GM23338 (cell line): ENCODE results near the gene ST6GALNAC3. TPM values are rescaled to one million over a fixed set of nuclear protein-coding genes. Genes with fewer than 3 reads are reported as not detected.

Source experiments
- ATAC-seq: fragments of 200-7000 bp; cut with Tn5 transposase; 3 replicates; pipeline ENCODE4 v1.9.1; 2020
- DNase-seq: peaks from one replicate; pipeline ENCODE4 v3.0.0-alpha.2; 2015; ENCODE audit warnings: low spot score
- H2AFZ ChIP-seq: fragments of 200-600 bp; sonication (generic); 2 replicates; pipeline ENCODE4 v1.8.0; 2016; ENCODE audit warnings: antibody characterized with exemption, mild to moderate bottlenecking, moderate library complexity
- H3F3A ChIP-seq: fragments of 200-600 bp; sonication (generic); replicated peaks from 2 replicates; pipeline ENCODE4 v1.8.0; 2017; ENCODE audit warnings: antibody characterized with exemption, mixed run types, low read depth
- H3K27ac ChIP-seq: fragments of 200-600 bp; sonication (generic); 2 replicates; pipeline ENCODE4 v1.6.1; 2016; ENCODE audit warnings: low read depth
- H3K27me3 ChIP-seq: fragments of 200-600 bp; sonication (generic); 2 replicates; pipeline ENCODE4 v1.8.0; 2016; ENCODE audit warnings: mild to moderate bottlenecking, mixed run types, moderate library complexity; ENCODE audit not compliant: insufficient read depth
- H3K36me3 ChIP-seq: fragments of 200-600 bp; sonication (generic); 2 replicates; pipeline ENCODE4 v1.8.0; 2016; ENCODE audit warnings: mild to moderate bottlenecking; ENCODE audit not compliant: insufficient read depth
- H3K4me1 ChIP-seq: fragments of 200-600 bp; sonication (generic); 2 replicates; pipeline ENCODE4 v1.8.0; 2016; ENCODE audit warnings: mild to moderate bottlenecking, moderate library complexity; ENCODE audit not compliant: insufficient read depth
- H3K4me2 ChIP-seq: fragments of 200-600 bp; sonication (generic); 2 replicates; pipeline ENCODE4 v1.7.1; 2017; ENCODE audit warnings: mixed run types
- H3K4me3 ChIP-seq: fragments of 200-600 bp; sonication (generic); 2 replicates; pipeline ENCODE4 v1.6.1; 2016; ENCODE audit warnings: mixed run types
- H3K79me2 ChIP-seq: fragments of 200-600 bp; sonication (generic); replicated peaks from 2 replicates; pipeline ENCODE4 v1.8.0; 2017; ENCODE audit warnings: mild to moderate bottlenecking; ENCODE audit not compliant: insufficient read depth
- H3K9me2 ChIP-seq: fragments of 200-600 bp; sonication (generic); 2 replicates; pipeline ENCODE4 v1.8.0; 2017; ENCODE audit not compliant: insufficient read depth
- H4K20me1 ChIP-seq: fragments of 200-600 bp; sonication (generic); replicated peaks from 2 replicates; pipeline ENCODE4 v1.8.0; 2017; ENCODE audit warnings: mild to moderate bottlenecking; ENCODE audit not compliant: insufficient read depth
- H3K27ac Mint-ChIP-seq: 2 replicates; pipeline ENCODE4 v1.8.0; 2020; ENCODE audit warnings: inconsistent platforms, mild to moderate bottlenecking, moderate library complexity, mixed read lengths
- H3K27me3 Mint-ChIP-seq: 3 replicates; pipeline ENCODE4 v1.8.0; 2022; ENCODE audit warnings: low read depth, mild to moderate bottlenecking, moderate library complexity, mixed read lengths, inconsistent platforms; ENCODE audit not compliant: insufficient read depth, poor library complexity
- H3K36me3 Mint-ChIP-seq: 3 replicates; pipeline ENCODE4 v1.8.0; 2021; ENCODE audit warnings: low read depth, mild to moderate bottlenecking, inconsistent platforms, moderate library complexity, mixed read lengths
- H3K4me1 Mint-ChIP-seq: 3 replicates; pipeline ENCODE4 v1.8.0; 2020; ENCODE audit warnings: mild to moderate bottlenecking, inconsistent platforms, mixed read lengths
- H3K4me3 Mint-ChIP-seq: 3 replicates; pipeline ENCODE4 v1.8.0; 2021; ENCODE audit warnings: moderate library complexity, mild to moderate bottlenecking, inconsistent platforms, mixed read lengths
- H3K9me3 Mint-ChIP-seq: 3 replicates; pipeline ENCODE4 v1.8.0; 2020; ENCODE audit warnings: moderate library complexity, mild to moderate bottlenecking, inconsistent platforms, mixed read lengths
- CREB1 ChIP-seq: fragments of 250-450 bp; sonication (Bioruptor Pico); IDR thresholded peaks from 2 replicates; pipeline ENCODE4 v1.5.0; 2020; ENCODE audit warnings: low read depth, mild to moderate bottlenecking, moderate library complexity
- CTCF ChIP-seq, 2 experiments: fragments of 200-600 bp in 1 of 2; sonication (generic) in 1 of 2; conservative IDR thresholded peaks; 2 replicates each; pipeline versions ENCODE4 v1.5.1 to v1.6.1; 2016 to 2017; ENCODE audit warnings: antibody characterized with exemption in 2 of 2, low read depth in 2 of 2, mild to moderate bottlenecking in 2 of 2, moderate library complexity in 1 of 2
- ETS1 ChIP-seq: IDR thresholded peaks from 2 replicates; pipeline ENCODE4 v1.6.1; 2016; ENCODE audit warnings: antibody characterized with exemption
- EZH2 ChIP-seq: fragments of 200-600 bp; sonication (generic); IDR thresholded peaks from one replicate; pipeline ENCODE4 v1.8.0; 2017; ENCODE audit warnings: antibody characterized with exemption, mild to moderate bottlenecking, low read depth; ENCODE audit not compliant: unreplicated experiment
- EZH2phosphoT487 ChIP-seq: fragments of 200-600 bp; sonication (generic); IDR thresholded peaks from one replicate; pipeline ENCODE4 v1.8.1; 2018; ENCODE audit warnings: antibody characterized with exemption; ENCODE audit not compliant: unreplicated experiment
- JUNB ChIP-seq: IDR thresholded peaks from one replicate; pipeline ENCODE4 v1.6.1; 2016; ENCODE audit warnings: antibody characterized with exemption; ENCODE audit not compliant: unreplicated experiment
- NANOG ChIP-seq: IDR thresholded peaks from 2 replicates; pipeline ENCODE4 v1.6.1; 2016; ENCODE audit warnings: antibody characterized with exemption, borderline replicate concordance
- POLR2AphosphoS5 ChIP-seq: IDR thresholded peaks from 2 replicates; pipeline ENCODE4 v1.6.1; 2016; ENCODE audit warnings: antibody characterized with exemption, low read depth
- REST ChIP-seq: IDR thresholded peaks from one replicate; pipeline ENCODE4 v1.6.1; 2018; ENCODE audit warnings: antibody characterized with exemption; ENCODE audit not compliant: unreplicated experiment
- STAT1 ChIP-seq: IDR thresholded peaks from one replicate; pipeline ENCODE4 v1.6.1; 2016; ENCODE audit warnings: antibody characterized with exemption; ENCODE audit not compliant: unreplicated experiment
- ZNF114 ChIP-seq: fragments of 250-450 bp; sonication (Bioruptor Pico); IDR thresholded peaks from 2 replicates; pipeline ENCODE4 v1.5.0; 2020; ENCODE audit warnings: mild to moderate bottlenecking, moderate library complexity
- ZNF331 ChIP-seq: fragments of 250-450 bp; sonication (Bioruptor Pico); IDR thresholded peaks from 2 replicates; pipeline ENCODE4 v1.5.0; 2020; ENCODE audit warnings: low read depth, mild to moderate bottlenecking, moderate library complexity
- ZNF462 ChIP-seq: fragments of 250-450 bp; sonication (Bioruptor Pico); IDR thresholded peaks from 2 replicates; pipeline ENCODE4 v1.5.0; 2020; ENCODE audit warnings: mild to moderate bottlenecking, moderate library complexity
- polyA plus RNA-seq: library from polyadenylated mRNA; unstranded; fragments of >200 nt; fragmentation: Nextera tagmentation; extraction: Ambion mirVana; gene quantifications from 2 replicates; pipeline ENCODE4 v1.2.1, GENCODE V29; 2016
- total RNA-seq: library from RNA; depleted of rRNA; stranded (reverse); fragments of >200 nt; shearing (Covaris generic); gene quantifications from 2 replicates; pipeline ENCODE4 v1.2.3, GENCODE V29; 2014

Gene ST6GALNAC3
- total and polyA plus RNA-seq, 2 experiments from 2014 or later, result 4.7 to 11.6 TPM

- H3K4me1 ChIP-seq, result no peaks in the 10 kb centered on the region
- no peak overlapping the region for H3K27ac ChIP-seq
- H3K36me3 Mint-ChIP-seq, result peaks cover 18% of the 10 kb centered on the region
- no peak for DNase-seq
- peaks cover 19% of the 10 kb centered on the region for H3K79me2 ChIP-seq
- TF ChIP-seq EZH2 (no peak), CTCF (conservative IDR thresholded peaks at IDR 0.05; ENCODE audit: low read depth in 2 of 2) (no peak), EZH2phosphoT487 (no peak), NANOG (no peak), JUNB (no peak), ZNF462 (CRISPR knock-in tag) (no peak), STAT1 (no peak), ETS1 (no peak), ZNF114 (CRISPR knock-in tag) (no peak), REST (no peak), ZNF331 (no peak), CREB1 (no peak), POLR2AphosphoS5 (no peak)
- no peak for ATAC-seq
- H3F3A ChIP-seq, result no peaks in the 10 kb centered on the region
- no peak overlapping the region for H2AFZ ChIP-seq
- no peaks in the 10 kb centered on the region for H3K9me2 ChIP-seq
- no peaks in the 10 kb centered on the region for H3K4me1 Mint-ChIP-seq
- H3K27me3 ChIP-seq, result no peaks in the 10 kb centered on the region
- H3K4me3 ChIP-seq, result no peak overlapping the region
- H3K9me3 Mint-ChIP-seq, result peaks cover 15% of the 10 kb centered on the region
- H4K20me1 ChIP-seq, result peaks cover 3% of the 10 kb centered on the region; the same call in 1 of the 2 replicates
- H3K27me3 Mint-ChIP-seq, result no peaks in the 10 kb centered on the region
- H3K4me3 Mint-ChIP-seq, result no peak overlapping the region
- H3K4me2 ChIP-seq, result no peak overlapping the region
- no peaks in the 10 kb centered on the region for H3K36me3 ChIP-seq
- no peak overlapping the region for H3K27ac Mint-ChIP-seq
Measured at GRCh38 chr1:76115171-76115570, 40.6 kb downstream of the ST6GALNAC3 start.
